NCI-H2107 (cell line): Measurements from ENCODE around the gene SP1.
"Not testable (repeated sequence)": the region's sequence is repeated elsewhere in the genome, so short reads cannot be mapped to it uniquely, and the experiment has no call there.

Experiments used
- DNase-seq: peaks from one replicate; lab custom pipeline; 2025; lab: John Stamatoyannopoulos, UW

Gene SP1

DNA sequence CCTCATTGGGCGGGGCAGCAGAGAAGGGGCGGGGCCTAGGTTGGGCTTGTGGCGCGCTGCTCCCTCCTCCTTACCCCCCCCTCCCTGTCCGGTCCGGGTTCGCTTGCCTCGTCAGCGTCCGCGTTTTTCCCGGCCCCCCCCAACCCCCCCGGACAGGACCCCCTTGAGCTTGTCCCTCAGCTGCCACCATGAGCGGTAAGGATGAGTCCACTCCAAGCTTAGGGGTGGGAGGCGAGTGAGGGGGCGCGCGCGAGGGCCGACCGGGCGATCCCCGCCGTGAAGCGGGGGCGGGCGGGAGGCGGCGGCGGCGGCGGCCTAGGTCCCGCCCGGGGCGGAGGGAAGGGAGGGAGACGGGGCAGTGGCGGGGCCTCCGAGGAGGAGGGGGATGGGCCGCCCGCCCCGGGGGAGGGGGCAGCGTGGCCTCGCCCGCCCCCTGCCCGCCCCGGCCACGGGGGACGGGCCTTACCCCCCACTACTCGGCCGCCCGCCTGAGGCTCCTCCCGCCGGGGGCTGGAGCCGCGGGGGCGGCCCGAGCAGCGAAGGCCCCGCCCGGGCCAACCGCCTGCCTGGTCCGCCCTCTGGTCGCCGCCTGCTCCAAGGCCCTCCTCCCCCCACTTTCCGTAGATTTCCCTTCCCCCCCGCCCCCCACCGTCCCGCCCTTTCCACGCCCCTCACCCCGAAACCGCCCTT lies at the start of gene SP1:
TSS of gene SP1 (plus strand) at position 73 of the 690 bp plus-strand sequence. CDS start at position 189, 116 bp downstream.
- DNase-seq, result peak; percentile 87

DNA sequence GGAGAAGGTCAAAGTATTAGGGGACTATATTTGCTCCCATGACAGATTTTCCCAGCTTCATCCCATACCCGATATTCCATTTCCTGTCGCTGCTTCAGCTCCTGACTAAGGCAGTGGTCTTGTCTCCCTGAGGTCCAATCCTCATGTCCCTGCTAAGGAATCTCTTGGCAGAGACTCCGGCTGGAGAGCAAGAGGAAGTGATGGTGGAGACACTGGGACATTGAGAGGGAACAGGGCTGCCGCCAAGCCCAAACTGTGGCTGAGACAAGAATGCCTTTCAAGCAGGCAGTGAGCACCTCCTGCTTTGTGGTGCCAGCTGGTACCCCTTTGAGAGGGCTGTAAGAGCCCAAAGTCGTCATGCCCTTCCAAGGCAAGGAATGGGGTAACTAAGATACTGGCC lies 49.3 kb upstream of the SP1 start:
- no peak for DNase-seq

DNA sequence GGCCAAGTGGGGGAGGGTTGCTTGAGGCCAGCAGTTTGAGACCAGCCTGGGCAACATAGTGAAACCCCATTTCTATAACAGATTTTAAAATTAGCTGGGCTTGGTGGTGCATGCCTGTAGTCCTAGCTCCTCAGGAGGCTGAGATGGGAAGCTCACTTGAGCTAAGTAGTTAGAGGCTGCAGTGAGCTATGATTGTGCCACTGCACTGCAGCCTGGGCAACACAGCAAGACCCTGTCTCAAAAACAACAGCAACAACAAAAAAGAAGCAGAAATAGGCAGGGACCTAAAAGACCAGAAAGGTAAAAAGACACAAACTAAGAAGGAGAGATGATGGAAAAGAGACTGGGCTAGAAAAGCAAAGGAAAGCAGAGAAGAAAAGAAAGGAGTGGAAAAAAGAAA lies 47.6 kb upstream of the SP1 start:
- DNase-seq, result not testable (repeated sequence)

DNA sequence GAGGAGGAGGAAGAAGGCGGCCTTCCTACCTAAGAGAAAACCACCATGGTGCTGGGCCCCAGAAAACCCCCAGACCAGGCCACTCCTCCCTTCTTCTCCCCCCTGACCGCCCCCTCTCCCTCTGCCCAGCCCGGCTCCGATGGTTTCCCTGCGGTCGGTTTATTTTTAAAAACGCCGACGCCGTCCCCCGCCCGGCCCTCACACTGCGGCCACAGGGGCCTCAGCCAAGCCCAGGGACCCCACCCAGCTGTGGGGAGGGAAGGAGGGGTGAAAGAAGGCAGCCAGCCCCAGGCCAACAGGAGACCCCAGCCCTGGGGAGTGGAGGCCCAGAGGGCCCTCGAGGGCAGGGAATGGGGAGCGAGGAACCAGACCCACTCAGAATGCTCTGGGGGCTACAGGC lies 47.2 kb upstream of the SP1 start:
- DNase-seq, result no peak

DNA sequence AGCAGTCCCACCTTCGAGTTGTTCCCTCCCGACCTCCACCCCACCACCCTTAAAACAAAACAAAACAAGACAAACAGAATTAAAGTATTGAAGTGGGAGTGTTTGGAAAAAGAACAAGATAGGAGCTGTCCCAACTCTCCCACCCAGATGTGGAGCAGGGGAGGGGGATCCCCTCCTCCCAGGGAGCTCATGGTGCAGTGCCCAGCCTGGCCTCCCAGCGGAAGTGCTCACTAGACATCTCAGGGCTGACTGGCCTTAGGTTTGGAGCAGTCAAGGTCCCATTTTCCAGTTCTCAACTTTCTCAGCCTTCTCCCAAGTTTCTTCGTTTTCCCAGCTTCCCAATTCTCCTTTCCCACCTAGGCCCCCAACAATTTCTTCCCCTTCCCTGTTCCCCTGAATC lies 46.7 kb upstream of the SP1 start:
- no peak for DNase-seq

DNA sequence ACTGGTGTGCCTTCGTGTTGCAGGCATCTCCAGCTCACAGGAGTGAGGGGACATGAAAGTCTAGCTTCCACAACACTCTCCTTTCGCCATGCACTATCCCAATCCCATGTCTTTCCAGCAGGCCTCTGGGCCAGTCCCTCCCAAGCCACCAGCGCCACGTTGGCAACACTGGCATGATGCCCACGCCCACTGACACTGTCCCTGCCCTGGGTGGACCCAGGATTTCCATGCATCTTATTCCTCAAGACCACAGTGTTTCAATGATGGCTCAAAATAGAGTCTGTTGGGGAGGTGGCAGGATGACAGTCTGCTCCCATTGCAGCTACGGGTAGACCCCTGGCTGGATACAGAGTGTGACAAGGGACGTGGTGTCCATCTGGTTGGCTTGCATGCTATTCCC lies 46.1 kb upstream of the SP1 start:
- no peak for DNase-seq

DNA sequence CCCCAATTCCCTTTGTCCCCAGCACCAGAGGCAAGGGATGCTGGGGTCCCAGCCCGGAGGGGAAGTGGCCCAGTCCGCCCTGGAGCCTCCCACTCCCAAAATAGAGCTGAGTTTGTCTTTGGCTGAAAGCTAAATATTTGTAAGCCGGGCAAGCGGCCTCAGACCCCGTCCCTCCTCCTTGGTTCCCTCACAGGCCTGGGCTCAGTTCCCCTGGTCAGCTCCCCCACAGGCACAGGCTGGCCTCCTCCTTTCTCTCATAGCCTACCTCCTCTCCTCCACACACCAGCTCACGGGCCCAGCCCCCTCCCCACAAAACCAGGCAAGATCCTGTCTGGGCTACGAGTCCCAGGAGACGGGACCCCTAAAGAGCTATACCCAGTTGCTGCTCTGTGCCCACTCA lies 45.2 kb upstream of the SP1 start:
- DNase-seq, result no peak

DNA sequence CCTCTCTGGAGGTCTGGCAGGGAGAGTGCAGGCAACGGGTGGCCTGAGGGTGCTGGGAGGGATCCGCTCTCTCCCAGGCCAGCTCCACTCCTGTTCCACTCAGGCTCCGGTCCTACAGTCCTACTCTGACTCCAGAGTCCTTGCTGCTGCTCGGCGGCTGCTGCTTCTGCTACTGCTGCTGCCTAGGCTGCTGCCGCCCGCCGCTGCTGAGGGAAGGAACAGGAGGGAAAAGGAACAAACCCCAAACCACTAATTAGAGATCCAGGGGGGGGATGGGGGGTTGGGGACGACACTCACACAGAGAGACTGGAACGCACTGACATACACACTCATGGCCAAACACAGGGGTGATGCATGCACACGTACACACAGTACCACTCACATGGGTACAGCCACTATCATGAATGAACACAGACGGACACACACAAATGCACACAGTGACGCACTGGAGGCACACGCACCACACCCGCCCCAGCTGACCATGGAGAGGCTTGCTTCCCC lies 43.7 kb upstream of the SP1 start, which contains the start of gene SP7:
TSS of gene SP7 (minus strand) at position 174 of the 501 bp plus-strand sequence. CDS start 708 bp downstream, outside the sequence.
- no peak for DNase-seq

DNA sequence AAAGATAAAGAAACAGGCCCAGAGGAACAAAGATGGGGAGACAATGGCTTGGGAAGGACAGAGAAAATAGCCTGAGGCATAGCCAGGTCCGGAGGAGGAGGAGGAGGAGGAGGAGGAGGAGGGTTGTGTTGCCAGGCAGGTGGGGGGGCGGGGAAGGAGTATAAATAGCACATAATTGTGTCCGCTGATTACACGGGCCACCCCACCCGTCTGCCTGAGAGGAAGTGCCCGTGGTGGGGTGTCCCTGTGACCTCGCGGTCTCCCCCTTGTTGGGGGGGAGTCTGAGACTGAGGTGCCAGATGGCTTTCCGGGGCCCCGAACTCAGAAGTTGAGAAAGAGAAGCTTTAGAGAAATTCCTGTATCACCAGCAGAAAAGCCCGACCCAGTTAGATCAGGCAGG lies 42.0 kb upstream of the SP1 start:
- DNase-seq, result no peak

DNA sequence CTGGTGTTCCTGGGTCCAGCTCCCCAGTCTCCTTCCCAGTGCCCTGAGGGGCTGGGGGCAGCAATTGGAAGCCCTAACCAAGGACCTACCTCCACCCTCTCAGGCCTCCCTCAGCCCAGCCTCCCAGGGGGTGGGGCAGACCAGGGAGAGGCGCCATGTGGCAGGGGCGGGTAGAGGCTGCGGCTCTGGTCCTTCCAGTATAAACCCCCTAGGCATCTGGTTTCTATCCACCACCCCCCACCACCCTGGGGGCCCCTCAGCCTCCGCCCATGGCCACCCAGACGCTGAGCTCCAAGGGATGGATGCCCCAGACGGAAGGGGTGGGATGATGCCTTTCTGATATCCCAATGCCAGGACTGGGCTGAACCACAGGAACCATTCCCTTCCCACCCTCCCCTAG lies 41.1 kb upstream of the SP1 start:
- DNase-seq, result no peak

DNA sequence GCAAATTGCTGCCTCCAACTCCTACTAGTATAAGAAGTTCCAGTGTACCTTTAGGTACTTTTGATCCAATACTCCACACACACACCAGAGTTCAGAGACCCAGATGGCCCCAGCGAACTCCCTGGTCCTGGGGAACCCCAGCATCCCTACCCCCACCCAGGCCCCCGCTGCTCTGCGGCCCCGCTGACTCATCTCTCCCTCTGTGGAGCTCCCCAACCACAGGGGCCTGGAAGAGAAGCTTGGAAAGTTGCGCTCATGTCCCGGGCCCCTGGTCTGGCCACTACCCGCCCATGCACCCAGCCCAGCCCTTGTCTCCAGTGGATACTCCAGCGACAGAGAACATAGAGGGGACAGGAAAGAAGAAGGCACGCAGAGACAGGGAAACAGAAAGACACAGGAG lies 39.6 kb upstream of the SP1 start:
- no peak for DNase-seq

DNA sequence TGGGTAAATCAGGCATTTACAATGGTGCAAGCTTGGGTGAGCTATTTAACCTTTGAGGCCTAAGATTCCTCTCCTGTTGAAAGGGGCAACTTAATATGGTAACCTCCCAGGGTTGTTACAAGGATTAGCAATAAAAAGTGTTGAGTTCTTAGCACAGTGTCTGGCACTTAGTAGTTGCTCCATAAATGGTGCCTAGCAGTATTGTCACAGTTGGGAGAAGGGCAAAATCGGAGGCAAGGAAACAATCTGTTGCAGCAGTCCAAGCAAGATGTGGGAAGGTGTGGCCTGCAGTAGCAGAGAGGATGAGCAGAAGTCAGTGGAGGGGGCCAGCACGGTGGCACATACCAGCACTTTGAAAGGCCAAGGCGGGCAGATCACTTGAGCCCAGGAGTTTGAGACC lies 36.5 kb upstream of the SP1 start:
- no peak for DNase-seq

DNA sequence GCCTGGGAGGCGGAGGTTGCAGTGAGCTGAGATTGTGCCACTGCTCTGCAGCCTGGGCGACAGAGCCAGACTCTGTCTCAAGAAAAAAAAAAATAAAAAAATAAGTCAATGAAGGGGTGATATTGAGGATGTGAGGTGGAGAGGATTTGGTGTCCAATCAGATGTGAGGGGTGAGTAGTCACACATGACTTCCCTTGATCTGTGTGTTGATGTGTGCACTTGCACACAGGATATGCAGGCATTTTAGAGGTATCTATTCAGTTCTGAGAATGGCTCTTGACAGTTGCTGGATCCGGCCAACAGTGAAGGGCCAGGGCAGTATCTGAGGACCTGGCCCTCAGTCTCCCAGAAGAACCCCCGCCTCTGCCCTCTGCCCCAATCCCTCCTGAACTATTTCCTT lies 36.0 kb upstream of the SP1 start:
- DNase-seq, result no peak

DNA sequence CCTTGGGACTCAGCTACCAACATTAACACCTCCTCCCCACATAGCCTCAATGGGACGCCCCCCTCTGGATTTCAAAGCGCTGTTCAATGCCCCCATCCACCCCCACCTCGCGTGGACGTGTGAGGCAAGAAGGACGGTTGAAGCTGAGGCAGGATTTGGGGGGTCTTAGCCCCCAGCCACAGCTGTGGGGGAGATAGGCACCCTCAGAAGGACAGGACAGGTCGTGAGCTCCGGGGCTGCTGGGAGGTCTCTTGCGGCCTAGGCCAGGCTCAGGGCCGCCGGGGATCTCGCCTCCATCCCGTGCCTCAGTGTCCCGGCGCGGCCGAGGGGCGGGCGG lies 35.5 kb upstream of the SP1 start:
- DNase-seq, result no peak

DNA sequence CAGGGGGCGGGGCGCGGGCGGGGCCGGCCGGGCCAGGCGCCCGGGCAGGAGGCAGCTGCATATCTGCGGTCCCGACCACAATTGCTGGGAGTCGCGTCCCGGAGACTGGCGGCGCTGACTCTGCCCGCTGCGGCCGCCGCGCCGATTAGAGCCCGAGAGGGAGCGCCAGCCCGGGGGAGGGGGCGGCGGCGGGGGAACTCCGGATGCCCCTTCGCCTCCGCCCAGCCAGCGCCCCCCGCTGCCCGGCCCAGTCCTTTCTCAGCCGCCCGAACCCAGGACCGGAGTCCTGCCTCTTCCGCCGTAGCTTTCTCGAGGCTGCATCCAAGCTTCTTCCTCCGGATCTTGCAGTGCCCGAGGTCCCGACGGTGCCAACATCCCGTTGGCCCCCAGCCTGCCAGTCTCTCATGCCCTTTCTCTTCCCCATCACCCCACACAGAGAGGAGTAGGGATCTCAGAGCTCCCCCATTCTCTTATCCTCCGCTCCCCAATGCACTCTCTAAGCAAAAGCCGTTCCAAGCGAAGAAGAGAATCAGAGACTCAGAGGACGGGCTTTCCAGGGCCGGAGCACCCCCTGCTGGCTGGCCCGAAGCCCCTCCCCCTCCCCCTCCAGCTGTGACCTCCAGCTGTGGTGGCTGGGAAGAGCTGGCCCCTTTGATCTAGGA lies 35.0 kb upstream of the SP1 start:
- no peak for DNase-seq

DNA sequence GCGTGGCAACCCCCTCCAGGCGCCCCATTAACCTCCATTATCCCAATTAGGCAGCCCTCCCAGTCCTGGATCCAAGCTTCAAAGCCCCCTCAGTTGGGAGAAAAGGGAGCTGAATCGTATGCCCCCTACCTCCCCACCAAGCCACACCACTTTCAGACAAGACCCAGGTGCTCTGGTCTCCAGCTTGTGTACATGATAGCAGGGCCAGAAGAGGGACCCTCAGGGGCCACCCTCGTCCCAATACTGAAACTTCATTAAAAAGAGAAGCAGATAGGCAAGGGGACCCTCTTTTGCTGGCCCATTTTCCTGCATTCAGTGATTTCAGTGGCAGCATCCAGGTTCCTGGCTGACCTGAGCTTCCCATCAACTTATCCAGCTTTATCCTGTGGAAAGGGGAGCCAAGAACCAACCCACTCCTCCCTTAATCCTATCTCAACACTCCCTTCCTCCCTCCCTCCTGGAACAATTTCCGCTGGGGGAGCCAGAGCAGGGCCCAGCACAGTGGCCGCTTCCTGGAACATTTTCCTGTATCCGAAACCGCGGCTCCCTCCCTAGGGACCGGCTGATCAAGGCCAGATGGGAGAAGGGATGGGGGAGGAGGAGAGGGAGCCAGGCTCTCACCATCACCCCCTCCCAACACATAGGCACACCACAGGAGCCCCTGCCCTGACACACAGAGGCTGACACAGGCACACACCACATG lies 34.3 kb upstream of the SP1 start:
- DNase-seq, result no peak

DNA sequence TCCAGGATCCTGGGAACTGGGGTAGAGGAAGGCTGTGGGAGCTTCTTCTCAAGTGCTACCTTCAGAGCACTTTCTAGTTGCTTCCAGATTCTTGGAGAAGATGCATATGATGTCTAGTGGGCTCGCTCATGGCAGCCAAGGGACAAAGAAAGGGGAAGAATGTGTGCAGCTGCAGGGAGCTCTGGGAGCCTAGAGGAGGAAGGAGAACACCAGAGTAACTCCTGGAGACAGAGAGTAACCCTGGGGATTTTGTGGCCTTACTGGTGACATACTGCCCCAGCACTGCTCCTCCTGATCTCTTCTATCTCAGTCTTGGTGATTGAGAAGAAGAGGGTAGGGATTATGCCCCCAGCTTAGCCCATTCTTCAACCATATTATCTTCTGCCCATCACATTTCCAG lies 33.5 kb upstream of the SP1 start:
- no peak for DNase-seq

DNA sequence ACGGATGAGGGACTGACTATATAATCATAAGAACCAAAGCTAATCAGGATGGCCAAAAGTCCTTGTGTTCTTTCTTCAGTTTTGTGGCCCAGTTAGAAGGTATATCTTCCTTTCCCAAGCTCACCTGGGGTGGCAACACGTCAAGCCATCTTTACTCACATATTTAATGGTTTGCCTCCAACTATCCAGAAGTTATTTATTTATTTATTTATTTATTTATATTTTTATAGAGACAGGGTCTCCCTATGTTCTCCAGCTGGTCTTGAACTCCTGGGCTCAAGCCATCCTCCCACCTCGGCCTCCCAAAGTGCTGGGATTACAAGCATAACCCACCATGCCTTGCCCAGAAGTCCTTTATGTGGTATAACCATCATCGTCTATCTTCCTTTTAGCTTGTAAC lies 32.1 kb upstream of the SP1 start:
- no peak for DNase-seq

DNA sequence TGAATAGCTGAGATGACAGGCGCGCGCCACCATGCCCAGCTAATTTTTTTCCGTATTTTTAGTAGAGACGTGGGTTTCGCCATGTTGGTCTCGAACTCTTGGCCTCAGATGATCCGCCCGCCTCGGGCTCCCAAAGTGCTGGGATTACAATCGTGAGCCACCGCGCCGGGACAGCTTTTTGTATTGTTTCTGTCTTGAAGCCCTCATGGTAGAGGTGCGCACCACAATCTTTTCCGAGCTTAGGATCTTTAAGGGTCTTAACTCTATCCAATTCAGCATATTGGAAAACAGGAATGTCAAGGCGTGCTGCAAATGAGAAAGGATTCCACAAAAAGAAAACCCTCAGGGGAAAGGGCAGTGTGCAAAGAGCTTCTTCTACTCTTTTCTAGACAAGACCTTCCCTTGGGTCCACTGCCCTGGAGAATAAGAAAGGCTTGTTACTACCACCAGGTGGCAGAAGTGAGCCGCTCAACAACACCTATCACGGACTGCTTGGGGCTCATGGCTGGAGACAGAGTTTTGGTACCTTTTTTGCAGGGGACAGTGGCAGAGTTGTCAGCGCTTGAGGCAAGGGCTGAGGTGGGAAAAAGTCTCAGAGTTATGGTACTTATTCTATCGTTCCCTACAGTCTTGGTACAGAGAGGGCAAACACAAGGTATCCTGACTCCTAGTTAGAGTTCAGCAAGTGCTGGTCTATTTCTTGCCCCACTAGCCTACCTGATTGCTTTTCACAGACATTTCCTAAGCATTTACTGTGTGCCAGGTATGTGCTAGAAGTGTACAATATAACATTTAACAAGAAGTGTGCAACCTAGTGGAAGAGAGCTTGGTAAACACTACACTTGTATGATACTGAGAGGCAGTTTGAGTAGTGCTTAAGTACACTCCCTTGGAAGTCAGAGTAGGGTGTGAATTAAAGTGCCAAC lies 27.4 kb upstream of the SP1 start:
- DNase-seq, result peak; percentile 92

DNA sequence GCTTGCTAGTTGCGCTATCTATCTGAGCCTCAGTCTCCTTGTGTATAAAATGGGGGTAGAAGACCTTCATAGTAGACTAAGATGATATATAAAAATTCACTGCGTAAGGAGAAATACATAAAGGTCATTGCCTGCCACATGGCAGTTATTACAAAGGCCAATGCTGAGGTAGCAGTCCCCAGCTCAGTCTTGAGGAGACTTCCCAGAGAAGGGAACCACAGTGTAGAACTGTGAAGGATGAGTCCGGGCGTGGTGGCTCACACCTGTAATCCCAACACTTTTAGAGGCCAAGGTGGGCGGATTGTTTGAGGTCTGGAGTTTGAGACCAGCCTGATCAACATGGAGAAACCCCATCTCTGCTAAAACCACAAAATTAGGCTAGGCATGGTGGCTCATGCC lies 26.7 kb upstream of the SP1 start:
- no peak for DNase-seq

DNA sequence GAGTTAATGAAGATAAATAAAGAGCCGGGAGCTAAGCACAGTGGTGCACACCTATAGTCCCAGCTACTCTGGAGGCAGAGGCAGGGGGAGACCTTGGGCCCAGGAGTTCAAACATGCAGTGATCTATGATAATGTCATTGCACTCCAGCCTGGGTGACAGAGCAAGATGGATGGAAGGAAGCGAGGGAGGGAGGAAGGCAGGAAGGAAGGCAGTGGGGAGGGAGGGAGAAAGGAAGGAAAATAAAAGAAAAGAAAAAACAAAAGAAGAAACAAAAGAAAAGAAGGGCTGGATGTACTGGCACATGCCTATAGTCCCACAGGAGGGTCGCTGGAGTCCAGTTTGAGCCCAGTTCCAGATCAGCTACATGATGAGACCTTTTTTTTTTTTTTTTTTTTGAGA lies 24.9 kb upstream of the SP1 start:
- no peak for DNase-seq

DNA sequence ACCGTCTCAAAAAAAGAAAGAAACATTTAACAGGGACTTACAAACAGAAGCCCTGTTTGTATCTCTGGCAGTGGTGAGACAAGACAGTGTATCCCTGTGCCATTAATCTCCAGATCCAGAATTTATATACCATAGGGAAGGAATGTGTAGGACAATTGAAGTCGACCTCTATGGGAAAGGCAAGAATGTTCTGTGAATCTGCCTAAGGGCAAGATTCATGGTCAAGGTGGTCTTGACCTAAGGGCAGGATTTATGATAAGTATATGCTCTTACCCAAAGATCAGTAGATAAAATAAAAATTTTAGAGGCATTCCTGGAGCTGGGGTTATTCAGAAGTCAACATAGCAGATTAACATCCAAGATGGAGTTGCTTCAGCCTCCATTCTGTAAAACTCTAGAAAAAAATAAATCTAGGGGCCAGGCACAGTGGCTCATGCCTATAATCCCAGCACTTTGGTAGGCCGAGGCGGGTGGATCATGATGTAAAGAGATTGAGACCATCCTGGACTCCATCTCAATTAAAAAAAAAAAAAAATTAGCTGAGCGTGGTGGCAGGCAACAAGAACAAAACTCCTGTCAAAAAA lies 21.0 kb upstream of the SP1 start:
- DNase-seq, result no peak
